ENCODE results near the gene CMTM2. TPM values are rescaled to one million over a fixed set of nuclear protein-coding genes. Genes with fewer than 3 reads are reported as not detected.

The CMTM2 gene
- total and polyA plus RNA-seq, 9 of the 15 experiments (the other 6 are each of a cell fraction or from before 2014, with no cell fraction given), result not detected

GRCh38 chr16:66585481-66586239 is 6.4 kb downstream of the CMTM2 start (continued):
- TF ChIP-seq REST (IDR thresholded peaks at IDR 0.05; ENCODE audit: borderline replicate concordance) (no peak), REST (CRISPR knock-in tag; IDR thresholded peaks at IDR 0.05; ENCODE audit: low read depth) (no peak), VEZF1 (CRISPR knock-in tag; IDR thresholded peaks at IDR 0.05) (no peak), ZNF707 (CRISPR knock-in tag; conservative IDR thresholded peaks at IDR 0.05) (no peak), PYGO2 (tag; IDR thresholded peaks at IDR 0.05) (no peak)

All from K562 (cell line).